K562 (cell line): ENCODE data around the gene EGR2. TPM values are rescaled to one million over a fixed set of nuclear protein-coding genes. Genes with fewer than 3 reads are reported as not detected.

ENCODE experiments used
- BRF1 ChIP-seq: IDR thresholded peaks from 3 replicates; pipeline ENCODE4 v1.6.1; 2011; ENCODE audit warnings: borderline replicate concordance, mild to moderate bottlenecking; ENCODE audit not compliant: insufficient read length; ENCODE audit errors: extremely low read depth
- C11orf30 ChIP-seq: fragments of 450-650 bp; IDR thresholded peaks from 2 replicates; pipeline ENCODE4 v1.6.1; 2016; ENCODE audit warnings: low read depth, mild to moderate bottlenecking
- CREM ChIP-seq: IDR thresholded peaks from 2 replicates; pipeline ENCODE4 v1.6.1; 2014; ENCODE audit warnings: antibody characterized with exemption, low read depth
- HNRNPL ChIP-seq: fragments of 200-400 bp; formaldehyde crosslinking; IDR thresholded peaks from 2 replicates; pipeline ENCODE4 v1.6.1; 2017; ENCODE audit warnings: low read depth, mild to moderate bottlenecking, low read length
- KHSRP ChIP-seq: fragments of 450-650 bp; IDR thresholded peaks from 2 replicates; pipeline ENCODE4 v1.6.1; 2017
- POLR3G ChIP-seq: IDR thresholded peaks from 2 replicates; pipeline ENCODE4 v1.6.1; 2011; ENCODE audit not compliant: insufficient read length, insufficient replicate concordance; ENCODE audit errors: extremely low read depth
- PTRF ChIP-seq: fragments of 450-650 bp; IDR thresholded peaks from 2 replicates; pipeline ENCODE4 v1.6.1; 2016; ENCODE audit warnings: mild to moderate bottlenecking, missing genetic modification characterization, missing compliant biosample characterization
- TFE3 ChIP-seq: fragments of 450-650 bp; formaldehyde crosslinking; IDR thresholded peaks from 2 replicates; pipeline ENCODE4 v1.4.0; 2020; ENCODE audit warnings: mild to moderate bottlenecking, mixed read lengths
- TRIM24 ChIP-seq, 2 experiments: fragments of 450-650 bp; IDR thresholded peaks; 2 replicates each; pipeline ENCODE4 v1.6.1; 2016
- YY1 ChIP-seq, 3 experiments: IDR thresholded peaks; 2 replicates each; pipeline ENCODE4 v1.6.1; 2011; ENCODE audit warnings: low read length in 2 of 3, mild to moderate bottlenecking in 2 of 3, moderate library complexity in 2 of 3, borderline replicate concordance in 1 of 3, control low read depth in 1 of 3, low read depth in 1 of 3; ENCODE audit not compliant: insufficient read depth in 3 of 3, insufficient replicate concordance in 2 of 3, control insufficient read depth in 1 of 3, insufficient read length in 1 of 3; ENCODE audit errors: extremely low read depth in 1 of 3
- ZNF277 ChIP-seq: fragments of 250-450 bp; sonication (Bioruptor Pico); IDR thresholded peaks from 2 replicates; pipeline ENCODE4 v1.8.0; 2022; ENCODE audit warnings: inconsistent platforms, mild to moderate bottlenecking, moderate library complexity, borderline replicate concordance
- polyA plus RNA-seq, 8 experiments: library from polyadenylated mRNA; depleted of rRNA in 4 of 8; stranded (reverse) in 5 of 8; unstranded in 3 of 8; fragments of >200 nt; fragmentation: Nextera tagmentation in 2 of 8; fragmentation: Illumina TruSeq in 1 of 8; extraction: Ambion mirVana in 2 of 8; extraction: Trizol in 1 of 8; gene quantifications; 2 replicates each; pipeline versions ENCODE4 v1.2.1 to v1.2.3, GENCODE V29; 2011 to 2014; ENCODE audit warnings: inconsistent platforms in 1 of 8, missing spikeins in 1 of 8
- total RNA-seq, 7 experiments: library from RNA; depleted of rRNA in 6 of 7; stranded (reverse); fragments of >200 nt in 6 of 7; fragmentation: Illumina TruSeq in 2 of 7; extraction: Trizol in 2 of 7; gene quantifications; 2 replicates each; pipeline versions ENCODE4 v1.2.1 to v1.2.3, GENCODE V29; 2011 to 2021; ENCODE audit warnings: low replicate concordance in 1 of 7
- TF ChIP-seq, protein P1 (sequence below): fragments of 450-650 bp; IDR thresholded peaks from 2 replicates; pipeline ENCODE4 v1.6.1; 2017; ENCODE audit warnings: antibody characterized with exemption
- TF ChIP-seq, protein P2 (sequence below), 2 experiments: fragments of 450-650 bp; formaldehyde crosslinking in 1 of 2; IDR thresholded peaks; 2 replicates each; pipeline versions ENCODE4 v1.4.0 to v1.6.1; 2014 to 2020; ENCODE audit warnings: mild to moderate bottlenecking in 2 of 2, borderline replicate concordance in 1 of 2, low read depth in 1 of 2

Gene EGR2
- total and polyA plus RNA-seq, 9 of the 15 experiments (the other 6 are each of a cell fraction or from before 2014, with no cell fraction given), result 0.08 to 0.18 (median 0.12) TPM; not detected in 4

DNA sequence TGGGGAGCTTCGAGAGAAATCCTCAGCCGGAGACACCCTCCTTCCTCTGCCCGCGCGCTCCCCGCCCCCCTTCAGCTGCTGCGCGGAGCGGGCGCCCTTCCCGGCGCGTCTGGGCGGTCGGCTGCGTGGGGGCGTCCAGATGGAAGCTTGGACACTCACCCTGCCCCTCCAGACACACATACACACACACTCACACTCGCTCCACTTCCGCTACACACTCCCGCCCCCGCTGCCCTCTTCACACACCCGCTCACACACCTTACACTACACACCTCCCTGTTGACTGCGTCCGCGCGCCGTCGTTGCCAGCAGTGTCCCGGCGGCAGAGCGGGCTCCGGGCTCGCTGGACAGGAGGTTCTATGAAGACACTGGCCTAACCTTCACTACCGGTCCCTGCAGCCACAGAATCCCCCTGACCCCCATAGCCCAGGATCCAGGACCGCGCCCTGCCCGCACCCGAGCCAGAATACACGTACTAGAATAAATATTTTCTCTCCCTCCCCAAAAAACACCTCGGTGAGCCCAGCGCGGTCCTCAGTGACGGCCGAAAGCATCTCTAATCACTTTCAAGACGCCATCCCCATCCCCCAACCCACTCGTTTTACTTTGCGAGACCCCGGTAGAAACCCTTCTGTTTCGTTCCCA lies 1.1 kb upstream of the EGR2 start (continued):
- TF ChIP-seq YY1 (IDR thresholded peaks at IDR 0.05; ENCODE audit: borderline replicate concordance in 1 of 3, control insufficient read depth in 1 of 3, extremely low read depth in 1 of 3, insufficient read depth in 3 of 3, insufficient read length in 1 of 3, insufficient replicate concordance in 2 of 3, low read depth in 1 of 3, low read length in 2 of 3) (peak in 1 of 3 experiments; percentile 16), HNRNPL (no peak), TRIM24 (IDR thresholded peaks at IDR 0.05) (0 out of 4 replicates have a peak, but pooled peaks of 1 of the 2 experiments have one; percentile 22), POLR3G (no peak), TFE3 (no peak), C11orf30 (no peak), BRF1 (no peak), KHSRP (no peak), CREM (peak; percentile 49; the same call in 1 of the 2 replicates), ZNF277 (CRISPR knock-in tag) (no peak), PTRF (no peak)
- TF ChIP-seq, protein P1, sequence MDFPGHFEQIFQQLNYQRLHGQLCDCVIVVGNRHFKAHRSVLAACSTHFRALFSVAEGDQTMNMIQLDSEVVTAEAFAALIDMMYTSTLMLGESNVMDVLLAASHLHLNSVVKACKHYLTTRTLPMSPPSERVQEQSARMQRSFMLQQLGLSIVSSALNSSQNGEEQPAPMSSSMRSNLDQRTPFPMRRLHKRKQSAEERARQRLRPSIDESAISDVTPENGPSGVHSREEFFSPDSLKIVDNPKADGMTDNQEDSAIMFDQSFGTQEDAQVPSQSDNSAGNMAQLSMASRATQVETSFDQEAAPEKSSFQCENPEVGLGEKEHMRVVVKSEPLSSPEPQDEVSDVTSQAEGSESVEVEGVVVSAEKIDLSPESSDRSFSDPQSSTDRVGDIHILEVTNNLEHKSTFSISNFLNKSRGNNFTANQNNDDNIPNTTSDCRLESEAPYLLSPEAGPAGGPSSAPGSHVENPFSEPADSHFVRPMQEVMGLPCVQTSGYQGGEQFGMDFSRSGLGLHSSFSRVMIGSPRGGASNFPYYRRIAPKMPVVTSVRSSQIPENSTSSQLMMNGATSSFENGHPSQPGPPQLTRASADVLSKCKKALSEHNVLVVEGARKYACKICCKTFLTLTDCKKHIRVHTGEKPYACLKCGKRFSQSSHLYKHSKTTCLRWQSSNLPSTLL, result no peak
- TF ChIP-seq, protein P2, sequence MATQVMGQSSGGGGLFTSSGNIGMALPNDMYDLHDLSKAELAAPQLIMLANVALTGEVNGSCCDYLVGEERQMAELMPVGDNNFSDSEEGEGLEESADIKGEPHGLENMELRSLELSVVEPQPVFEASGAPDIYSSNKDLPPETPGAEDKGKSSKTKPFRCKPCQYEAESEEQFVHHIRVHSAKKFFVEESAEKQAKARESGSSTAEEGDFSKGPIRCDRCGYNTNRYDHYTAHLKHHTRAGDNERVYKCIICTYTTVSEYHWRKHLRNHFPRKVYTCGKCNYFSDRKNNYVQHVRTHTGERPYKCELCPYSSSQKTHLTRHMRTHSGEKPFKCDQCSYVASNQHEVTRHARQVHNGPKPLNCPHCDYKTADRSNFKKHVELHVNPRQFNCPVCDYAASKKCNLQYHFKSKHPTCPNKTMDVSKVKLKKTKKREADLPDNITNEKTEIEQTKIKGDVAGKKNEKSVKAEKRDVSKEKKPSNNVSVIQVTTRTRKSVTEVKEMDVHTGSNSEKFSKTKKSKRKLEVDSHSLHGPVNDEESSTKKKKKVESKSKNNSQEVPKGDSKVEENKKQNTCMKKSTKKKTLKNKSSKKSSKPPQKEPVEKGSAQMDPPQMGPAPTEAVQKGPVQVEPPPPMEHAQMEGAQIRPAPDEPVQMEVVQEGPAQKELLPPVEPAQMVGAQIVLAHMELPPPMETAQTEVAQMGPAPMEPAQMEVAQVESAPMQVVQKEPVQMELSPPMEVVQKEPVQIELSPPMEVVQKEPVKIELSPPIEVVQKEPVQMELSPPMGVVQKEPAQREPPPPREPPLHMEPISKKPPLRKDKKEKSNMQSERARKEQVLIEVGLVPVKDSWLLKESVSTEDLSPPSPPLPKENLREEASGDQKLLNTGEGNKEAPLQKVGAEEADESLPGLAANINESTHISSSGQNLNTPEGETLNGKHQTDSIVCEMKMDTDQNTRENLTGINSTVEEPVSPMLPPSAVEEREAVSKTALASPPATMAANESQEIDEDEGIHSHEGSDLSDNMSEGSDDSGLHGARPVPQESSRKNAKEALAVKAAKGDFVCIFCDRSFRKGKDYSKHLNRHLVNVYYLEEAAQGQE (IDR thresholded peaks at IDR 0.05; ENCODE audit: borderline replicate concordance), result no peak
- TF ChIP-seq, protein P2 (CRISPR knock-in tag; IDR thresholded peaks at IDR 0.05; ENCODE audit: low read depth), result no peak
